GM10266 (cell line): ENCODE data around the gene NR3C1.

Experiments
- DNase-seq: peaks from one replicate; pipeline ENCODE4 v3.0.0; 2012; ENCODE audit errors: extremely low spot score
- TF ChIP-seq, protein P1 (sequence below): IDR thresholded peaks from 2 replicates; pipeline ENCODE4 v1.5.1; 2012; ENCODE audit warnings: mild to moderate bottlenecking, low read depth; ENCODE audit not compliant: control insufficient read depth, insufficient read depth; ENCODE audit errors: missing control alignments

The NR3C1 gene

DNA sequence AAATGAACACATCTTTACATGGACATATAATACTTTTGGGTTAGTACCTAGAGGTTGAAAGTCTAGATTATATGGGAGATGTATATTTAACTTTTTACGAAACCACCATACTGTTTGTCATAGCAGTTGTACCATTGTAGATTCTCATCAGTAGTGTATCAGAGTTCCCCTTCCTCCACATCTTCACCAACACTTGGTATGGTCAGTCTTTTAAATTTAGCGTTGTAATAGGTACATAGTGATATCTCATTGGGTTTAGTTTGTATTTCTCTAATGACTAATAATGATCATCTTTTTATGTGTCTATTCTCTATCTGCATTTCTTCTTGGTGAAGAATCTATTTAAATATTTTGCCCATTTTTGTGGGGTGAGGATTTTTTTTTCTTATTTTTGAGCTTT lies 137.5 kb downstream of the NR3C1 start:
- DNase-seq = no peak
- TF ChIP-seq, protein P1, sequence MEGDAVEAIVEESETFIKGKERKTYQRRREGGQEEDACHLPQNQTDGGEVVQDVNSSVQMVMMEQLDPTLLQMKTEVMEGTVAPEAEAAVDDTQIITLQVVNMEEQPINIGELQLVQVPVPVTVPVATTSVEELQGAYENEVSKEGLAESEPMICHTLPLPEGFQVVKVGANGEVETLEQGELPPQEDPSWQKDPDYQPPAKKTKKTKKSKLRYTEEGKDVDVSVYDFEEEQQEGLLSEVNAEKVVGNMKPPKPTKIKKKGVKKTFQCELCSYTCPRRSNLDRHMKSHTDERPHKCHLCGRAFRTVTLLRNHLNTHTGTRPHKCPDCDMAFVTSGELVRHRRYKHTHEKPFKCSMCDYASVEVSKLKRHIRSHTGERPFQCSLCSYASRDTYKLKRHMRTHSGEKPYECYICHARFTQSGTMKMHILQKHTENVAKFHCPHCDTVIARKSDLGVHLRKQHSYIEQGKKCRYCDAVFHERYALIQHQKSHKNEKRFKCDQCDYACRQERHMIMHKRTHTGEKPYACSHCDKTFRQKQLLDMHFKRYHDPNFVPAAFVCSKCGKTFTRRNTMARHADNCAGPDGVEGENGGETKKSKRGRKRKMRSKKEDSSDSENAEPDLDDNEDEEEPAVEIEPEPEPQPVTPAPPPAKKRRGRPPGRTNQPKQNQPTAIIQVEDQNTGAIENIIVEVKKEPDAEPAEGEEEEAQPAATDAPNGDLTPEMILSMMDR = no peak

DNA sequence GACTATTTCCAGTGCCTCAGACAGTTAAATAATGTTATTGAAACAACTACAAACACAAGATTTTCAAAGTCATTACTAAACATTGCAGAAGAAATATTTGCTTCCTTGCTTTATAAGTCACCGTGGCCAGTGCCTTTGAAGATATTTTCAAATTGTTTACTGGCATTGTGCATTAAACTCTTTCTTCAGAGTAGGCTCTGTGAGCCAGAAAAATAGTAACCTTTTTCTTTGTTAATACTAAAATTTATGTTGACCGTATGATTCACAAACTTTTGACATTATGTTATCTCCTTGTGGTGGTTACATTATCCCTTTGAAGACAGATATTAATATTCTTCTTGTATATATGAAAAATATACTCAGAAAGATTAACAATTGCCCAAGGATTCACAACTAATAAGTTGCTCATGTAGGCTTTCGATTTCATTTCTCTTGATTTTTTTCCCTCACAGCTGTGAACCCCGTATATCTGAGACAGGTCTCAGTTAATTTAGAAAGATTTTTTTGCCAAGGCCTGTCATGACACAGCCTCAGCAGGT lies 140.1 kb downstream of the NR3C1 start:
- DNase-seq = no peak
- TF ChIP-seq, protein P1 = no peak

DNA sequence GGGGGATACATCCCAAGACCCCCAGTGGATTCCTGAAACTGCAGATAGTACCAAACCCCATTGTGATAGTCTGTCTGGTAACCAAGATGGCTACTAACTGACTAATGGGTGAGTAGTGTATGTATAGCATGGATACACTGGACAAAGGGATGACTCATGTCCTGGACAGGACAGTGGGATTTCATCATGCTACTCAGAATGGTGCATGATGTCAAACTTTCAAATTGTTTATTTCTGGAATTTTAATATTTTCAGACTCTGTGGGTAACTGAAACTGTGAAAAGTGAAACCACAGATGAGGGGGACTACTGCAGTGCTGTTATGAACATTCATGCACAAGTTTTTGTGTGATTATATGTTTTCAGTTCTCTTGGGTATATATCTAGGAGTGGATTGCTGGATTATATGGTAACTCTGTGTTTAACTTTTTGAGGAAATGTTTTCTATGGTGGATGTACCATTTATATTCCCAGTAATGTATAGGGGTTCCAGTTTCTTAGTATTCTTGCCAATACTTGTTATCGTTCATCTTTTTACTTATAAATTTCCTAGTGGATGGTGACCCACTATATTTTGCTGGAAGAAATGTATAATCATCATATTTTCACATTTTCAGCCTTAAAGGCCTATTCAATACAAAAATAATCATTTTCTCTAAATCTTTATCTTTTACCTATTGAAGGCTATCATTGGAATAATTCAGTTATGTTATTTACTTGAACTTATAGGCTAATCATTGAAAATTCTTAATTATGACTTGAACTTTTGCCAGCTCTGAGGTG lies 140.9 kb downstream of the NR3C1 start:
- TF ChIP-seq, protein P1 = no peak
- DNase-seq = no peak

DNA sequence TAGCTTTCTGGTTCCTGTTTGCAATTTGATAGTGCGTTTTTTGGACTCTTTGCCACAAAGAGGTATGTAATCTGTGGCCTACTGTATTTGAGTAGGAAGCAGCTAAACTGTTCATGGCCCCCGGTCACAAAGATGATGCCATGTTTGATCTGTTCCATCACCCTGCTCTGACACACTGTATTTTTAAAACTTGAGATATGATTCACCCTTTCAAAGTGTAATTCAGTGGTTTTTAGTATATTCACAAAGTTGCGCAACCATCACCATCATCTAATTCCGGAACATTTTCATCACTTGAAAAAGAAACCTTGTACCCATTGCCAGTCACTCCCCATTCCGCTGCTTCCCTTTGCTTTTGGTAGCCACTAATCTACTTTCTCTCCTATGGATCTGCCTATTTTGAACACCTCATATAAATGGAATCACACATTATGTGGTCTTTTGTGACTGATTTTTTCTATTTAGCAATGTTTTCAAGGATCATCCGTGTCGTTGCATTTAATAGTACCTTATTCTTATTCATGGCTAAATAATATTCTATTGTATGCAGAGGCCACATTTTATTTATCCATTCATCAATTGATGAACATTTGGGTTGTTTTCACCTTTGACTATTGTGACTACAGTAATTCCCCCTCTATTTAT lies 141.6 kb downstream of the NR3C1 start:
- TF ChIP-seq, protein P1 = no peak
- no peak for DNase-seq

DNA sequence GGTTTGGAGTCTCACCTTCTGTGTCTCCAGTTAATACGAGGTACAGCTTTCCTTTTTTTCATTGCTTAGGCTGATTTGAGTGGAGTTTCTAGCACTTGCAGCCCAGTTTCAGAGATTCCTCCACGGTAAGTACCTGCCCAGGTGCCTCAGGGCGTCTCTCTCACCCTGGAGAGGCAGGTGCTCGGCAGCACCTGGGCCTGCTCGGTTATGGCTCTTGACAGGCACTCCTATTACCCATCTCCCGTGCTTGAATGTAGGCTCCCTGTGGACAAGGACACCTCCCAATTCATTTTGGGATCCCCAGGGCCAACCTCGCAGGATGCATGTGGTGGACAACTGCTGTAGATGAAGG lies 144.3 kb downstream of the NR3C1 start:
- no peak for DNase-seq
- TF ChIP-seq, protein P1 = no peak

DNA sequence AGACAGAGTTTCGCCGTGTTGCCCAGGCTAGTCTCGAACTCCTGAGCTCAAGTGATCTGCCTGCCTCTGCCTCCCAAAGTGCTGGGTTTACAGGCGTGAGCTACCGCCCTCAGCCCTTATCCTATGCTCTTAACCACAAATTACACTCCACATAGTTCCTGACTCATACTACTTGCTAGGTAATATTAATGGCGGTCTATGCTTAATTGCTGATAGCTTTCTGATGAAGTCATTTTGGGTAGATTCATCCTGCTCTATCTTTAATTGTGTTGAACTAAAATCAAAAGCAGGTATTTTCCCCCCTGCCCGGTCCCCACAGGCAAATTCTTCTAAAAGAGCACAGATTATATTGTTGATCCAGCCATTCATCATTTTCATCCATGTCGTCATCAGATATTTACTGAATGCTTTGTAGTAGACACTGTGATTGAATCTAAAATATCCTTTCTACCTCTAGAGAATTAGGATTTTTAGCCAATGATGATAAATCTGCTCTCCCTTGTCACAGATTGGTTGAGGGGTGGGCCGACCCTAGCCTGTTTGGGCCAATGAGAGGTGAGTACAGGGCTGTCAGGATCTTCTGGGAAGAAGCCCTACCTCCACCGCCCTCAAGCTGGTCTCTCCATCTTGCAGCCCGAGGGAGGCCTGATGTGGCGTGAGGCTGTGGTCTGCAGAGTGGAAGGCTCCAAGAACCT lies 144.8 kb downstream of the NR3C1 start:
- no peak for DNase-seq
- TF ChIP-seq, protein P1 = no peak
